ENCODE measurements around the gene APBB1IP. TPM values are rescaled to one million over a fixed set of nuclear protein-coding genes. Genes with fewer than 3 reads are reported as not detected.

The APBB1IP gene
- polyA plus RNA-seq, 3 donors: 24.6 to 78.7 (median 45.4) TPM

DNA sequence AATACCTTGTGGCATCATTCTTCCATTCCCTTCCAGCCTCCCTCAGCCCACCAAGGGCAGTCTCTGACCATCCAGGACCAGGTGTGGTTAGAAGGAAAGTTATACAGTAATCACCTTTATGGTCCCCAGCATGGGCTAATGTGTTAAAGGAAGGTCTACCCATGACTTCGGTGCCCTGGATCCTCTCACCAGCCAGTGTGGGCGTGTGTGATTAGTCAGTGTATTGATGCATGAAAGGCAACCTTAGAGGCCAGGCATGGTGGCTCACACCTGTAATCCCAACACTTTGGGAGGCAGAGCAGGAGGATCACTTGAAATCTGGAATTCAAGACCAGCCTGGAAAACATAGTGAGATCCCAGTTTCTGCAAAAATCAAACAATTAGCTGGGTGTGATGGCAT lies 88.9 kb downstream of the APBB1IP start:
- Mint-ChIP-seq H3K36me3 (peaks cover 56 to 87% of the 10 kb centered on the region in 2 donors), H3K27me3 (ENCODE audit: low read depth in 3 of 3) (no peaks in the 10 kb centered on the region), H3K4me1 (peaks cover 51% of the 10 kb centered on the region), H3K27ac (peak overlapping the region in 5 of 7 donors; percentile 31 to 75 (median 49)), H3K9me3 (peaks cover 0 to 1% (median 0%) of the 10 kb centered on the region in 7 donors), H3K4me3 (no peak overlapping the region)
- Histone ChIP-seq H3K9ac (ENCODE audit: insufficient read depth, low read length, poor library complexity, severe bottlenecking) (no peak overlapping the region), H3K36me3 (replicated peaks in 1 of 2; ENCODE audit: control insufficient read depth in 1 of 2, insufficient read depth in 2 of 2, low read length in 2 of 2) (peaks cover 47 to 98% of the 10 kb centered on the region in 2 donors), H3K9me3 (replicated peaks in 1 of 2; ENCODE audit: control insufficient read depth in 1 of 2, insufficient read depth in 1 of 2, low read length in 2 of 2) (no peaks in the 10 kb centered on the region), H3K4me3 (replicated peaks in 1 of 3; ENCODE audit: low read depth in 2 of 3, low read length in 3 of 3) (no peak overlapping the region), H3K4me2 (replicated peaks; ENCODE audit: extremely low read depth, low read length, poor library complexity, severe bottlenecking) (no peak overlapping the region), H2AFZ (ENCODE audit: insufficient read depth, low read depth, low read length, poor library complexity, severe bottlenecking) (no peak overlapping the region), H4K20me1 (ENCODE audit: insufficient read depth, low read length) (peaks cover 68% of the 10 kb centered on the region), H3K4me1 (ENCODE audit: control insufficient read depth in 1 of 2, insufficient read depth in 2 of 2, low read length in 2 of 2) (peaks cover 25% of the 10 kb centered on the region in 2 donors), H3K79me2 (ENCODE audit: insufficient read depth, low read length) (peaks cover 36% of the 10 kb centered on the region), H3K27ac (ENCODE audit: low read depth in 1 of 2, low read length in 2 of 2) (peak overlapping the region in 1 of 2 donors; percentile 30), H3K27me3 (ENCODE audit: control insufficient read depth in 2 of 2, insufficient read depth in 2 of 2, low read length in 2 of 2) (no peaks in the 10 kb centered on the region)
- 96% methylated on average over 2 of the region's 2 CpGs for WGBS (ENCODE audit: insufficient coverage)
- intact Hi-C loops (cut with micrococcal nuclease): no loop called here
- TF ChIP-seq, protein P1, sequence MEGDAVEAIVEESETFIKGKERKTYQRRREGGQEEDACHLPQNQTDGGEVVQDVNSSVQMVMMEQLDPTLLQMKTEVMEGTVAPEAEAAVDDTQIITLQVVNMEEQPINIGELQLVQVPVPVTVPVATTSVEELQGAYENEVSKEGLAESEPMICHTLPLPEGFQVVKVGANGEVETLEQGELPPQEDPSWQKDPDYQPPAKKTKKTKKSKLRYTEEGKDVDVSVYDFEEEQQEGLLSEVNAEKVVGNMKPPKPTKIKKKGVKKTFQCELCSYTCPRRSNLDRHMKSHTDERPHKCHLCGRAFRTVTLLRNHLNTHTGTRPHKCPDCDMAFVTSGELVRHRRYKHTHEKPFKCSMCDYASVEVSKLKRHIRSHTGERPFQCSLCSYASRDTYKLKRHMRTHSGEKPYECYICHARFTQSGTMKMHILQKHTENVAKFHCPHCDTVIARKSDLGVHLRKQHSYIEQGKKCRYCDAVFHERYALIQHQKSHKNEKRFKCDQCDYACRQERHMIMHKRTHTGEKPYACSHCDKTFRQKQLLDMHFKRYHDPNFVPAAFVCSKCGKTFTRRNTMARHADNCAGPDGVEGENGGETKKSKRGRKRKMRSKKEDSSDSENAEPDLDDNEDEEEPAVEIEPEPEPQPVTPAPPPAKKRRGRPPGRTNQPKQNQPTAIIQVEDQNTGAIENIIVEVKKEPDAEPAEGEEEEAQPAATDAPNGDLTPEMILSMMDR (IDR thresholded peaks at IDR 0.05): no peak
- DNase-seq: no peak

DNA sequence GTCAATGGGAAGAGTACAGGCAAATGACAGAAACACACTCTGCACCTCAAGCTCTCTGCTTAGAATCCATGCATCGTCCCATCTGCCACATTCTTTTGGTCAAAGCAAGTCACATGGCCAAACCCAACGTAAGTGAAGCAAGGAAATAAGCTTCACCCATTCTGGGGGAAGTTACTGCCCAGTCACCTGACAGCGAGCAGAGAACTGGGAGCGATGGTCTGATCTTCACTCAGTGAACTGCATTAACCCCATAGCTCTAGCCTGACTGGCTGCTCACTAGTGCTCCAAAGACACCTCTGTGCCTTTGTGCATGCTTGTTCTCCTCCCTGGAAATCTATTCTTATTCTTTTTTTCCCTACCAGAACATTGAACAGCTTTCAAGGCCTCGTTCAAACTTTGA lies 89.9 kb downstream of the APBB1IP start:
- Mint-ChIP-seq H3K4me1 (peaks cover 51% of the 10 kb centered on the region), H3K36me3 (peaks cover 51 to 85% of the 10 kb centered on the region in 2 donors), H3K4me3 (peak overlapping the region in 1 of 2 donors; percentile 1), H3K27ac (peak overlapping the region; percentile 75 to 86 (median 82)), H3K9me3 (peaks cover 0 to 1% (median 0%) of the 10 kb centered on the region in 7 donors), H3K27me3 (ENCODE audit: low read depth in 3 of 3) (no peaks in the 10 kb centered on the region)
- peaks cover 25% of the 10 kb centered on the region in 2 donors for H3K4me1 ChIP-seq (ENCODE audit: control insufficient read depth in 1 of 2, insufficient read depth in 2 of 2, low read length in 2 of 2)
- no peaks in the 10 kb centered on the region for H3K27me3 ChIP-seq (ENCODE audit: control insufficient read depth in 2 of 2, insufficient read depth in 2 of 2, low read length in 2 of 2)
- no peak overlapping the region for H3K4me2 ChIP-seq (replicated peaks; ENCODE audit: extremely low read depth, low read length, poor library complexity, severe bottlenecking)
- peak in 2 of 3 donors; percentile 10 to 16 for DNase-seq
- TF ChIP-seq, protein P1 (IDR thresholded peaks at IDR 0.05): no peak
- H3K79me2 ChIP-seq (ENCODE audit: insufficient read depth, low read length): peaks cover 36% of the 10 kb centered on the region
- no peaks in the 10 kb centered on the region for H3K9me3 ChIP-seq (replicated peaks in 1 of 2; ENCODE audit: control insufficient read depth in 1 of 2, insufficient read depth in 1 of 2, low read length in 2 of 2)
- H3K36me3 ChIP-seq (replicated peaks in 1 of 2; ENCODE audit: control insufficient read depth in 1 of 2, insufficient read depth in 2 of 2, low read length in 2 of 2): peaks cover 51 to 98% of the 10 kb centered on the region in 2 donors
- H3K27ac ChIP-seq (ENCODE audit: low read depth in 1 of 2, low read length in 2 of 2): peak overlapping the region; percentile 56 to 72
- 45% methylated on average over 4 of the region's 5 CpGs for WGBS (ENCODE audit: insufficient coverage)
- no peak overlapping the region for H3K9ac ChIP-seq (ENCODE audit: insufficient read depth, low read length, poor library complexity, severe bottlenecking)
- peaks cover 72% of the 10 kb centered on the region for H4K20me1 ChIP-seq (ENCODE audit: insufficient read depth, low read length)
- no peak overlapping the region for H3K4me3 ChIP-seq (replicated peaks in 1 of 3; ENCODE audit: low read depth in 2 of 3, low read length in 3 of 3)
- intact Hi-C loops (cut with micrococcal nuclease): no loop called here
- H2AFZ ChIP-seq (ENCODE audit: insufficient read depth, low read depth, low read length, poor library complexity, severe bottlenecking): no peak overlapping the region

Data from CD14-positive monocyte (primary cell).